Kidney (tissue), 14 donors: ENCODE results near the gene GDPD5. TPM values are rescaled to one million over a fixed set of nuclear protein-coding genes. Genes with fewer than 3 reads are reported as not detected.

Experiments
- DNase-seq, 5 donors: peaks; one replicate each; pipeline ENCODE4 v3.0.0-alpha.2; 2013 to 2020
- FAIRE-seq: peaks from 2 replicates; lab custom pipeline; 2012; peaks lifted over from hg19 to GRCh38; lab: Jason Lieb, UNC
- H3K27ac ChIP-seq, 2 donors: one replicate each; pipeline ENCODE4 v1.7.0; 2013; ENCODE audit warnings: low read depth in 2 of 2, low read length in 2 of 2, inconsistent platforms in 1 of 2
- H3K27me3 ChIP-seq: one replicate; pipeline ENCODE4 v1.7.1; 2013; ENCODE audit warnings: low read length, inconsistent platforms; ENCODE audit not compliant: control insufficient read depth, insufficient read depth
- H3K36me3 ChIP-seq, 3 donors: one replicate each; pipeline versions ENCODE4 v1.7.0 to v1.7.1; 2013; ENCODE audit warnings: low read length in 3 of 3, control low read depth in 1 of 3, inconsistent platforms in 1 of 3; ENCODE audit not compliant: insufficient read depth in 3 of 3, control insufficient read depth in 2 of 3
- H3K4me1 ChIP-seq, 3 donors: one replicate each; pipeline versions ENCODE4 v1.7.0 to v1.7.1; 2013; ENCODE audit warnings: low read length in 3 of 3, inconsistent platforms in 1 of 3, low read depth in 1 of 3; ENCODE audit not compliant: control insufficient read depth in 2 of 3, insufficient read depth in 2 of 3
- H3K4me3 ChIP-seq, 3 donors: one replicate each; pipeline versions ENCODE4 v1.7.0 to v1.8.1; 2013; ENCODE audit warnings: low read length in 3 of 3, control low read depth in 1 of 3, inconsistent platforms in 1 of 3
- H3K9ac ChIP-seq, 3 donors: one replicate each; pipeline versions ENCODE4 v1.7.0 to v1.7.1; 2013; ENCODE audit warnings: low read length in 3 of 3, control low read depth in 1 of 3, inconsistent platforms in 1 of 3
- H3K9me3 ChIP-seq, 3 donors: one replicate each; pipeline versions ENCODE4 v1.7.0 to v1.7.1; 2013; ENCODE audit warnings: low read length in 3 of 3, control low read depth in 1 of 3, inconsistent platforms in 1 of 3; ENCODE audit not compliant: control insufficient read depth in 2 of 3, insufficient read depth in 1 of 3
- CTCF ChIP-seq: IDR thresholded peaks from 3 replicates; pipeline ENCODE4 v1.5.1; 2012; ENCODE audit warnings: mild to moderate bottlenecking, moderate library complexity, borderline replicate concordance; ENCODE audit not compliant: insufficient read depth; ENCODE audit errors: extremely low read depth
- intact Hi-C: fragments of 100-400 bp; cut with DNase I; formaldehyde crosslinking; loops from one replicate; pipeline ENCODE4 v1.11.1; 2022
- polyA plus RNA-seq: library from polyadenylated mRNA; stranded (reverse); fragments of 350-450 nt; fragmentation: Illumina TruSeq; extraction: RNeasy Lipid Tissue Mini Kit (QIAGEN cat#74804); gene quantifications from one replicate; pipeline ENCODE4 v1.2.3, GENCODE V29; 2014; ENCODE audit warnings: low read depth, low replicate concordance; ENCODE audit not compliant: insufficient read depth
- total RNA-seq: library from RNA; stranded (reverse); fragmentation: NEBNext Ultra II Directional; extraction: Animal tissue kit (Norgen Biotek cat#: 25700); gene quantifications from one replicate; pipeline ENCODE4 v1.2.1, GENCODE V29; 2021
- donor health status: control.
- donor health status: control.
- donor health status: control.
- donor health status: control.
- donor health status: control.
- donor health status: DM: yes; HTN: yes; CAD: no.
- donor health status: Normal renal cell carcinoma (clear cell type).

Gene GDPD5
- total and polyA plus RNA-seq, 2 donors from 2014 or later = 3.9 to 11.4 TPM

GRCh38 chr11:75509020-75509720, 16.6 kb downstream of the GDPD5 start:
- H3K27ac ChIP-seq = no peak overlapping the region
- DNase-seq = no peak

GRCh38 chr11:75508051-75508561, 17.6 kb downstream of the GDPD5 start:
- Histone ChIP-seq H3K36me3 (no peaks in the 10 kb centered on the region), H3K4me1 (peaks cover 0 to 7% (median 5%) of the 10 kb centered on the region in 3 donors), H3K4me3 (no peak overlapping the region), H3K9me3 (no peaks in the 10 kb centered on the region), H3K27me3 (no peaks in the 10 kb centered on the region), H3K9ac (no peak overlapping the region), H3K27ac (no peak overlapping the region)
- intact Hi-C loops = no loop called here
- no peak for TF ChIP-seq CTCF
- DNase-seq = no peak
- no peak for FAIRE-seq

More at GRCh38 chr11:75509020-75509720, 16.6 kb downstream of the GDPD5 start:
- no peak for TF ChIP-seq CTCF
- Histone ChIP-seq H3K36me3 (no peaks in the 10 kb centered on the region), H3K9ac (no peak overlapping the region), H3K4me3 (no peak overlapping the region), H3K9me3 (no peaks in the 10 kb centered on the region), H3K27me3 (no peaks in the 10 kb centered on the region), H3K4me1 (peaks cover 0 to 7% (median 5%) of the 10 kb centered on the region in 3 donors)
- FAIRE-seq = no peak
- intact Hi-C loops = no loop called here

- FAIRE-seq (no peak), DNase-seq (no peak)
- Histone ChIP-seq H3K27me3 (no peaks in the 10 kb centered on the region), H3K27ac (no peak overlapping the region), H3K4me3 (no peak overlapping the region), H3K36me3 (no peaks in the 10 kb centered on the region), H3K4me1 (peaks cover 0 to 7% (median 5%) of the 10 kb centered on the region in 3 donors), H3K9me3 (no peaks in the 10 kb centered on the region), H3K9ac (no peak overlapping the region)
- intact Hi-C loops = no loop called here
- no peak for TF ChIP-seq CTCF
Measured at GRCh38 chr11:75507571-75507970, 18.2 kb downstream of the GDPD5 start.
